HG03135 (cell line): ENCODE data around the gene WAPL.
"Not testable (repeated sequence)": the region's sequence is repeated elsewhere in the genome, so short reads cannot be mapped to it uniquely, and the experiment has no call there.

ENCODE experiments used
- ATAC-seq: cut with Tn5 transposase; IDR thresholded peaks from one replicate; pipeline ENCODE4 v1.9.1; 2021; ENCODE audit warnings: mild to moderate bottlenecking, moderate library complexity; ENCODE audit not compliant: unreplicated experiment

The WAPL gene

GRCh38 chr10:86391236-86391840, 130.3 kb downstream of the WAPL start:
- no peak for ATAC-seq

- no peak for ATAC-seq
Measured at GRCh38 chr10:86390337-86391120, 131.1 kb downstream of the WAPL start.

GRCh38 chr10:86389441-86390193, 132.0 kb downstream of the WAPL start:
- peak; percentile 69 for ATAC-seq

- ATAC-seq: not testable (repeated sequence)
Measured at GRCh38 chr10:86389109-86389440, 132.5 kb downstream of the WAPL start.

GRCh38 chr10:86388119-86388704, 133.4 kb downstream of the WAPL start:
- no peak for ATAC-seq

- no peak for ATAC-seq
Measured at GRCh38 chr10:86387178-86387794, 134.3 kb downstream of the WAPL start.

GRCh38 chr10:86385806-86386205, 135.8 kb downstream of the WAPL start:
- ATAC-seq: no peak
